Smooth muscle cell (in vitro differentiated cells): ENCODE measurements around the gene ARSG. TPM values are rescaled to one million over a fixed set of nuclear protein-coding genes. Genes with fewer than 3 reads are reported as not detected.

Source experiments
- DNase-seq: peaks from one replicate; lab custom pipeline; 2025; ENCODE audit not compliant: unreplicated experiment; lab: John Stamatoyannopoulos, UW
- H2AFZ ChIP-seq: fragments of 200-600 bp; sonication (generic); 2 replicates; pipeline ENCODE4 v1.6.0; 2016; ENCODE audit warnings: antibody characterized with exemption, low read depth, mild to moderate bottlenecking
- H3F3A ChIP-seq: fragments of 200-600 bp; sonication (generic); 2 replicates; pipeline ENCODE4 v1.6.0; 2017; ENCODE audit warnings: antibody characterized with exemption, low read depth
- H3K27ac ChIP-seq: fragments of 200-600 bp; sonication (generic); 2 replicates; pipeline ENCODE4 v1.5.1; 2016; ENCODE audit warnings: low read depth, mild to moderate bottlenecking
- H3K27me3 ChIP-seq: fragments of 200-600 bp; sonication (generic); 2 replicates; pipeline ENCODE4 v1.6.1; 2016; ENCODE audit warnings: low read depth, mild to moderate bottlenecking
- H3K36me3 ChIP-seq: fragments of 200-600 bp; sonication (generic); 2 replicates; pipeline ENCODE4 v1.5.1; 2016; ENCODE audit warnings: low read depth
- H3K4me1 ChIP-seq: fragments of 200-600 bp; sonication (generic); 2 replicates; pipeline ENCODE4 v1.5.1; 2016; ENCODE audit warnings: low read depth
- H3K4me2 ChIP-seq: fragments of 200-600 bp; sonication (generic); 2 replicates; pipeline ENCODE4 v1.6.0; 2016; ENCODE audit warnings: mild to moderate bottlenecking
- H3K4me3 ChIP-seq: fragments of 200-600 bp; sonication (generic); 2 replicates; pipeline ENCODE4 v1.5.1; 2016; ENCODE audit warnings: mild to moderate bottlenecking
- H3K79me2 ChIP-seq: fragments of 200-600 bp; sonication (generic); 2 replicates; pipeline ENCODE4 v1.6.0; 2016; ENCODE audit warnings: low read depth, mild to moderate bottlenecking
- H3K9ac ChIP-seq: fragments of 200-600 bp; sonication (generic); 2 replicates; pipeline ENCODE4 v1.6.0; 2016; ENCODE audit warnings: low read depth
- H3K9me3 ChIP-seq: fragments of 200-600 bp; sonication (generic); replicated peaks from 2 replicates; pipeline ENCODE4 v1.5.1; 2016; ENCODE audit warnings: low read depth
- H4K20me1 ChIP-seq: fragments of 200-600 bp; sonication (generic); 2 replicates; pipeline ENCODE4 v1.6.0; 2016; ENCODE audit warnings: low read depth
- WGBS: methylation state at CpG from one replicate; pipeline ENCODE4 v1.1.7; 2016; ENCODE audit warnings: low lambda C conversion rate; 5-methylcytosine and 5-hydroxymethylcytosine counted together
- polyA plus RNA-seq: library from polyadenylated mRNA; unstranded; fragments of >200 nt; fragmentation: Nextera tagmentation; extraction: Ambion mirVana; gene quantifications from 2 replicates; pipeline ENCODE4 v1.2.1, GENCODE V29; 2016
- total RNA-seq: library from RNA; depleted of rRNA; stranded (reverse); fragments of >200 nt; gene quantifications from 2 replicates; pipeline ENCODE4 v1.2.3, GENCODE V29; 2014
- TF ChIP-seq, protein P1 (sequence below): fragments of 200-600 bp; sonication (generic); IDR thresholded peaks from 2 replicates; pipeline ENCODE4 v1.5.1; 2017; ENCODE audit warnings: borderline replicate concordance, mild to moderate bottlenecking, antibody characterized with exemption; ENCODE audit not compliant: insufficient read depth, poor library complexity, severe bottlenecking

Gene ARSG
- total and polyA plus RNA-seq, 2 experiments from 2014 or later = 1.0 to 2.4 TPM

GRCh38 chr17:68296217-68297191, 5.2 kb downstream of the ARSG start:
- DNase-seq = no peak
- H3K9me3 ChIP-seq = no peaks in the 10 kb centered on the region
- peaks cover 7% of the 10 kb centered on the region for H3K4me1 ChIP-seq
- H3K27me3 ChIP-seq = peaks cover 33% of the 10 kb centered on the region
- no peak overlapping the region for H3K4me3 ChIP-seq
- H3K9ac ChIP-seq = no peak overlapping the region
- H3K4me2 ChIP-seq = no peak overlapping the region
- TF ChIP-seq, protein P1, sequence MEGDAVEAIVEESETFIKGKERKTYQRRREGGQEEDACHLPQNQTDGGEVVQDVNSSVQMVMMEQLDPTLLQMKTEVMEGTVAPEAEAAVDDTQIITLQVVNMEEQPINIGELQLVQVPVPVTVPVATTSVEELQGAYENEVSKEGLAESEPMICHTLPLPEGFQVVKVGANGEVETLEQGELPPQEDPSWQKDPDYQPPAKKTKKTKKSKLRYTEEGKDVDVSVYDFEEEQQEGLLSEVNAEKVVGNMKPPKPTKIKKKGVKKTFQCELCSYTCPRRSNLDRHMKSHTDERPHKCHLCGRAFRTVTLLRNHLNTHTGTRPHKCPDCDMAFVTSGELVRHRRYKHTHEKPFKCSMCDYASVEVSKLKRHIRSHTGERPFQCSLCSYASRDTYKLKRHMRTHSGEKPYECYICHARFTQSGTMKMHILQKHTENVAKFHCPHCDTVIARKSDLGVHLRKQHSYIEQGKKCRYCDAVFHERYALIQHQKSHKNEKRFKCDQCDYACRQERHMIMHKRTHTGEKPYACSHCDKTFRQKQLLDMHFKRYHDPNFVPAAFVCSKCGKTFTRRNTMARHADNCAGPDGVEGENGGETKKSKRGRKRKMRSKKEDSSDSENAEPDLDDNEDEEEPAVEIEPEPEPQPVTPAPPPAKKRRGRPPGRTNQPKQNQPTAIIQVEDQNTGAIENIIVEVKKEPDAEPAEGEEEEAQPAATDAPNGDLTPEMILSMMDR = no peak
- no peaks in the 10 kb centered on the region for H3K36me3 ChIP-seq
- H4K20me1 ChIP-seq = no peaks in the 10 kb centered on the region
- no peak overlapping the region for H3K27ac ChIP-seq
- H2AFZ ChIP-seq = no peak overlapping the region
- 82% methylated on average over 18 of the region's 18 CpGs for WGBS
- H3K79me2 ChIP-seq = no peaks in the 10 kb centered on the region
- H3F3A ChIP-seq = no peaks in the 10 kb centered on the region

DNA sequence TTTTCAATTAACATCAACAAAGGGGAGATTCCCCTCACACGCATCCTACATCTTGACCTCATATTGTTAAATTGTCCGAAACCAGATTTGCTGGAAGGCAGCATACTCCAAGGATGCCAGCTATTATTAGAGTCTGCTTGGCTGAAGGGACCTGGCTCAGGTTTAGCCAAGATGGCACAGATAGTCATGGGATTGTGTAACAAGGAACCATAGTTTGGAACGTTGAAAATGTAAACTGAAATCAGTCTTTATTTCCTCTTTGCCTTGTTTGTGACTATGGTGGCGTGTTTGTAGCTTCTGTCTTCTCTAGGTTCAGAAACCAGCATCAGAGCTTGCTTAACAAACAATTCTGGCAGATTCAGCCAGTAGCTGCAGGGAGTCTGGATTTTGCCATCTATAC, 5.9 kb downstream of the ARSG start:
- H3K36me3 ChIP-seq = no peaks in the 10 kb centered on the region
- H3K9ac ChIP-seq = no peak overlapping the region
- WGBS = 95% methylated on average over 4 of the region's 4 CpGs
- H3K4me2 ChIP-seq = no peak overlapping the region
- H3K9me3 ChIP-seq = no peaks in the 10 kb centered on the region
- no peaks in the 10 kb centered on the region for H3K79me2 ChIP-seq
- TF ChIP-seq, protein P1 = no peak
- no peak overlapping the region for H3K4me3 ChIP-seq
- no peak for DNase-seq
- H4K20me1 ChIP-seq = no peaks in the 10 kb centered on the region
- H3F3A ChIP-seq = no peaks in the 10 kb centered on the region
- peaks cover 14% of the 10 kb centered on the region for H3K4me1 ChIP-seq
- H3K27me3 ChIP-seq = peaks cover 26% of the 10 kb centered on the region
- H2AFZ ChIP-seq = no peak overlapping the region
- no peak overlapping the region for H3K27ac ChIP-seq

DNA sequence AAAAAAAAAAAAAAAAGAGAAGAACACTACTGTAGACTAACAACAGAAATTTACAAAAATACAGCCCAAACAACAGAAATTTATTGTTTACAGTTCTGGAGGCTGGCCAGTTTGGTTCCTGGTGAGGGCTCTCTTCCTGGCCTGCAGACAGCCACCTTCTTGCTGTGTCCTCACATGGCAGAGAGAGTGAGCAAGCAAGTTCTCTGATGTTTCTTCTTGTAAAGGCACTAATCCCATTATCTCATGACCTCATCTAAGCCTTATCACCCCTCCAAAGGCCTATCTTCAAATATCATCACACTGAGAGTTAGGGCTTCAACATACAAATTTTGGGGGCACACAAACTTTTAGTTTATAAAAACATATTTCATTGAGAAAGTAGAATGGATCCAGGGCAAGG, 7.3 kb downstream of the ARSG start:
- peaks cover 15% of the 10 kb centered on the region for H3K4me1 ChIP-seq
- no peaks in the 10 kb centered on the region for H3K79me2 ChIP-seq
- no peak overlapping the region for H3K27ac ChIP-seq
- H3F3A ChIP-seq = no peaks in the 10 kb centered on the region
- DNase-seq = no peak
- no peaks in the 10 kb centered on the region for H4K20me1 ChIP-seq
- no peaks in the 10 kb centered on the region for H3K9me3 ChIP-seq
- H3K9ac ChIP-seq = no peak overlapping the region
- no peaks in the 10 kb centered on the region for H3K36me3 ChIP-seq
- no peak overlapping the region for H2AFZ ChIP-seq
- H3K4me3 ChIP-seq = no peak overlapping the region
- no peak overlapping the region for H3K4me2 ChIP-seq
- H3K27me3 ChIP-seq = peaks cover 12% of the 10 kb centered on the region
- TF ChIP-seq, protein P1 = no peak
